Measurements from ENCODE around the gene MED9.

The MED9 gene

DNA sequence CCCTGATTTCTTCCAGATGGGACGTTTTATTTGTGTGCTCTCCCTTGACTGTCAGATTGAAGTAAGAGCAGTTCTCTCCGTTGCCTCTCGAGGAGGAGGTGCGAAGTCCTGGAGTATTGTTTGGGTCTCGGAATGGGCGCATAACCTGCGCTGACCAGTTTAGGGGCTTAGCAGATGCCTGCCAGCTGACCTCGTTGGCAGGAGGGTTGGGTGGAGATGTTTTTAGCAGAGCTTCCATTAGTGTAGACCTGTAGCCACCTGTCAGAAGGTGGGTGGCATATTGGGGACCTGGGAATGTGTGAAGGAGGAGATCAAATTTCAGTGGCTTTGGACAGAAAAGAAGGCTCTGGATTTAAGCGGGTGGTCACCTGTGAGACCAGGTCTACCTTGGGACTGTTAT, 15.8 kb downstream of the MED9 start:
- no peak for DNase-seq

DNA sequence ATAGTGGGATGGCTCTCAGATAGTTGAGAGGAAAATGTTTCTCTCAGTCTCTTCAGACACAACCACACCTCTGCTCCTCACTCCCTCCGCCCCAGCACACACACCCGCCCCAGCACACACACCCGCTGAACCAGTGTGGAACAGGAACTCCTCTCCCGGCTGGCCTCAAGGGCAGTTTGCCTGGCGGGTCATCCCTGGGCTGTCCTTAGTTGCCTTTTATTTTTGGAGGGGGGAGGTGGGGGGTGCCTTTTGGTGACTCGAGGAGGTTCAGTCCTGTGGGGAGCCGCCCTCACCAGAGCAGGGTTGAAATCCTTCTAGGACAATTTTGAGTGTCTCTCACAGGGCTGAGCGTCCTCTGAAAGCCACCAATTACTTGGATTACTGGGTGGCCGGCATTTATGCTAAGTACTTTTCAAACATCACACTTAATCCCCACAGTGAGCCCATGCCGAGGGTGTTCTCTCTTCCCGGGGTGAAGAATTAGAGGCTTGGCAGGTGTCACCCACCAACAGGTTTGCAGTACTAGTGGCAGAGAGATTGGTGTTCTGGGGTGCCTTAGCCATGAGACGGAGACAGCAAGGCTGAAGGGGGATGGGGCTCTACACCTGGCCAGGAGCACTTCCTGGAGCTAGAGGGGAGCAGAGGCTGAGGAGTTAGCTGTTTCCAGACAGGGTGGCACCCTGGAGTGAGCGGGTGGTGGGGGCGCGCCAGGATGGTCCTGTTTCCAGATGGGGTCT, 16.6 kb downstream of the MED9 start:
- no peak for DNase-seq

GRCh38 chr17:17493986-17494466, 17.2 kb downstream of the MED9 start:
- no peak for DNase-seq

- DNase-seq, result no peak
Measured at GRCh38 chr17:17494499-17494869, 17.7 kb downstream of the MED9 start.

- DNase-seq, result no peak
Measured at GRCh38 chr17:17494870-17495535, 18.2 kb downstream of the MED9 start.

DNA sequence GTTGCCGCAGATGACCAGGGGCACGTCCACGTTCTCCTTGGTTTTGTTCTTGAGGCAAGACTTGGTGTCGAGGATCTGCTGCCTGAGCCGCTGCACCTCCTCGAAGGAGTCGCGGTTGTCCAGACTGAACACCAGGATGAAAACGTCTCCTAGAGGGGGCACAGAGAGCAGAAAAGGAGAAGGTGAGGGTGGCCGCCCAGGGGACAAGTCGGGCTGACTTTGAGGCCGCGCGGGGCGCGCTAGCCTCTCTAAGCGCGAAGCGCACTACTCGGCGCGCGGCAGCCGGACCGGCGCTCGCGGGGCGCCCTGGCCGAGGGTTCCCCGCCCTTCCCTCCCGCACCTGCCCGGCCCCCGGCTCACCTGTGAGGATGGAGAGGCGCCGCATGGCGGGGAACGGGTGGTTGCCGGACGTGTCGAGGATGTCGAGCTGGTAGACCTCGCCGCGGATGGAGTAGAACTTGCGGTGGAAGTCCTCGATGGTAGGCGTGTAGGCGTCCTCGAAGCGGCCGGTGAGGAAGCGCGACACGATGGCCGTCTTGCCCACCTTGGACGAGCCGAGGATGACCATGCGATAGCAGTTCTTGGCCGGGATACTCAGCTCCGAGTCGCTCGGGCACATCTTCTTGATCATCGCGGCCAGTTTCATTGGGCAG, 18.9 kb downstream of the MED9 start:
- DNase-seq, result no peak

- no peak for DNase-seq
Measured at GRCh38 chr17:17496189-17497064, 19.6 kb downstream of the MED9 start, which contains the start of gene RASD1. Gene RASD1, minus strand, starts transcription at chr17:17496395. Its CDS starts 214 bp downstream, at chr17:17496181.

DNA sequence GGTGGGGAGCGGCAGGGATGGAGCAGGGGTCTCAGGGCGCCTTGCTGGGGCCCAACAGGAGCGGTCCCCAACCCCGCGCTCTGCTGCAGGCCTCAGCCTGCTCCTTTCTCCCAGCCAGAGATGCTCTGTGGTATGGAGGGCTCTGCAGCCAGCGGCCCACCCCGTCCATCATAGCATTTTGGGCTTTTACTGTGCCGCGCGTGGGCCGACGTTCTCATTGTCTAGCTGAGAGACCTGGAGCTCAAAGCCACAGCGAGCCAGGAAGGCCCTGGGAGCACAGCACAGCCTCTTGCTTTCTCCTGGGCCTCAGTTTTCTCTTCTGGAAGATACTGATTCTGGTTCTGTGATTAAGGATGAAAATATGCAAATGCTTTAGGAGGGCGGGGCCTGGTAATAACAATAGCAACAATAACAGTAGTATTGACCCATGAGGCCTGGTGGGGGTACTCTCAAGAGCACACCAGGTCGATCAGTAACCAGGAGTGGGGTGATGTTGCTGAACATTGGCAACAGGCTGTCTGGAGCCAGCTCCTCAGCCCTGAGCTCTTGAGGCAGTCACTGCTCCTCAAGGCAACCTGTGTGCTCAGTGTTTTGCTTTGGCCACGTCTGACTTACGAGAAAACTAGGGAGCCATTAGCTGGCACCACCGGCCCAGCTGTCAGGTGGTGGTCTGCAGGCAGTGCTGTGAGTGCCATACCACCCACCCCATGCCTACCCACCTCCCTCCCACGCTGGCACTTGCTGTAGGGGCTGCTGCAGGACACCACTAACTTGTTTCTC, 20.5 kb downstream of the MED9 start:
- DNase-seq, result no peak

GRCh38 chr17:17497845-17498520, 21.2 kb downstream of the MED9 start:
- DNase-seq, result no peak

GRCh38 chr17:17498606-17499301, 22.0 kb downstream of the MED9 start:
- no peak for DNase-seq

- DNase-seq, result no peak
Measured at GRCh38 chr17:17499402-17500145, 22.8 kb downstream of the MED9 start.

DNA sequence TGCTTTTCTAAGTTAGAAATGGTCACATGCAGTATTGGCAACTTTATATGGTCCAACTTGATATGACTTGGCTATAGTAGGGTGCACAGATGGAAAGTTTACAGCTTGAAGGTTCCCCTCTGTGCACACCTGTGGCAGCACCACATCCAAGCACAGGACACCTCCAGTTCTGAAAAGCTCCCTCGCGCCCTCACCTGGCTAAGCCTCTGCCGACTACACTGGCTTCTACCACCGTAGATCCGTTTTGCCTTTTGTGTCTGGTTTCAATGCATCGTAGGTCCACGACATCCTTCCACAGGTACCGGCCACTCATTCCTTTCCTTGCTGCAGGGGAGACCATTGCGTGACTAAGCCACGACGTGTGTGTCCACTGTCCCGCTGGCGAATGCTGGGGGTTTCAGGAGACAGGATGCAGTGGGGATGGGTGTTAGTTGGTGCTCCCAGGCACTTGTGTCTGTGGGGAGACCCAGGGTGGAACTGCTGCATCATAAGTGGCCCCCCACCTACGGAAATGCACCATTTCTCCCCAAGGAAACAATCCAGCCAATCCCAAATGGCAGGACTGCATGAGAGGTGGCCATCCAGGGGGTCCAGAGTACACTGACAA, 24.3 kb downstream of the MED9 start:
- DNase-seq, result no peak

DNA sequence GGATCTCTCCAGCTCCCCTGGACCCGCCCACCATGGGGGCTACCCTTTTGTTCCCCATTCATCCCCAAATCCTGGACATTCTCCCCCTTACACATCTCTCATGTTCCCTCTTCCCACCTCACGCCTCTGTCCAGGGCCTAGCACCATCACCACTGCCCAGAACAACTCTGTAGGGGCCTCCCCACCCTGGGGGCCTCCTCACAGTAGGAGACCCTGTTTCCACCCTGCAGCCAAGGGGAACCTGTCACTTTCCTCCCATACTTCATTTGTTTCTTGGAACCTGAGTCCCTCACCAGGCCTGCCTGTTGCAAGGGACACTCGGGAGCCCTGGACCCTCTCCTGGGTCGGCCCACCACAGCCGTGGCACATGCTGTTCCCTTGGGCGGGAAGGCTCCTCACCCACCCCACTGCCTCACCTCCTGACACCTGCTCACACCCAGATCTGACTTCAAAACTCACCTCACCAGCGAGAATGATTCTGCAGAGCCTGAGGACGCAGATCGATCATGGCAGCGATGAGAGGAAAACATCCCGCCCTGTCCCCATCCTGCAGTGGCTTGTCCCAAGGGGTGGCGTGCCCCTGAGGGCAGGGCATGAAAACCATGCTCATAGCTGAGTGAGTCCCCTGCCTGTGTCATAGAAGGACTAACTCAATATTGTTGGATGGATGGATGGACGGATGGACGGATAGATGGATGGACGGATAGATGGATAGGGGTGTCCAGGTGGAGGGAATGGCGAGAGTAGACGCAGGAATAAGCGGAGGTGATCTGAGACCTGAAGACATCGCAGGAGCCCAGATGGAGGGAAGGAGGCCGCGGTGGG, 26.2 kb downstream of the MED9 start:
- no peak for DNase-seq

GRCh38 chr17:17503566-17504130, 26.8 kb downstream of the MED9 start:
- DNase-seq, result no peak

- no peak for DNase-seq
Measured at GRCh38 chr17:17504341-17505140, 27.7 kb downstream of the MED9 start.

- DNase-seq, result no peak
Measured at GRCh38 chr17:17505151-17505550, 28.4 kb downstream of the MED9 start.

DNA sequence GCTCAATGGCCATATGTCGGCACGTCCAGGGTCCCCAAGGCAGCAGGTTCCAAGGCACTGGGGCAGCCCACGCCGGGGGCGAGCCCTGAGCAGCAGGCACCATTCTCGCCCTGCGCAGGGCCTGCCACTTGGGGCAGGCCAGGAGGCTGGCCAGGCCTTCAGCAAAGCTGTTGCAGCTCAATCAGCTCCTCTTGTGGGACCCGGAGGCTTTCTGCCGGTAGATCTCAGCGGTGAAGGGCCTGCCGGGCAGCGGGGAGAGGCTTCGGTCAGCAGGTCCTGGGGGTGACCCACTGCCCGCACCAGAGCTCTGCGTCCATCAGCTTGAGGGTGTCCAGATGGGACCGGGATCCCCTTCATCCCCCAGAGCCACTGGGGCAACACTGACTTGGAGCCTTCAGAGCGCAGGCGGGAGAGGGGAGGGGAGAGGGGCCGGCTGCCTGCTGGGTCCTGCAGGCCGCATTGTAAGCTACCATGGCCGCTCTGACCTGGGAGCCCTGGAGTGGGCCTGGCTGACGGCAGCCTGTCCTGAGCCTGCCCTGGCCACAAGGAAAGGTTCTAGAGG, 28.9 kb downstream of the MED9 start:
- DNase-seq, result no peak
